Measurements from ENCODE around the gene LMCD1. TPM values are rescaled to one million over a fixed set of nuclear protein-coding genes. Genes with fewer than 3 reads are reported as not detected.

Gene LMCD1
- total and polyA plus RNA-seq, 2 of the 8 experiments (the other 6 are each of a cell fraction or from before 2014, with no cell fraction given), result 12.3 to 26.5 TPM

DNA sequence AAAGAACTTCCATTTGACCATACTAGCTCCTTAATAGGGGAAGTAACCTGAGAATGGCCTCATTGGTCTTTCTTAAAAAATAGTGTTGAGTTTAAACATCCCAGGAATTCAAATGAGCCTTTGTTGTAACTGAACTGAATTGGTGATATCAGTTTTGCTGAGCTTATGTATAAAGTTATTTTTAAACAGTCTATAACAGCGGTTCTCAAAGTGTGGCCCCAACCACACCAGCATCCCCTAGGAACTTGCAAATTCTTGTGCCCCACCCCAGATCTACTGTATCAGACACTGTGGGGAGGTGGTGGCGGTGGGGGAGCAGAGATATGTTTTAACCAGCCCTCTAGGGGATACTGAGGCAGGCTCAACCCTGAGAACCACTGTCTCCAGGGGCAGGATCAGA is 57.0 kb downstream of the LMCD1 start (continued):
- no peak for TF ChIP-seq HDAC2 (IDR thresholded peaks at IDR 0.05; ENCODE audit: borderline replicate concordance in 1 of 2, low read depth in 2 of 2, low read length in 2 of 2)
- no peak for TF ChIP-seq MAFK (IDR thresholded peaks at IDR 0.05; ENCODE audit: low read depth, low read length)
- no peak for TF ChIP-seq KDM4A (IDR thresholded peaks at IDR 0.05; ENCODE audit: low read depth, low read length, severe bottlenecking)
- no peak for TF ChIP-seq EZH2 (IDR thresholded peaks at IDR 0.05; ENCODE audit: low read depth, low read length, severe bottlenecking)
- no peak for TF ChIP-seq CBX5 (IDR thresholded peaks at IDR 0.05; ENCODE audit: low read depth, low read length)
- TF ChIP-seq POLR2A (IDR thresholded peaks at IDR 0.05; ENCODE audit: control extremely low read depth in 1 of 2, low read depth in 2 of 2, low read length in 2 of 2), result no peak
- no peak for TF ChIP-seq SUZ12 (IDR thresholded peaks at IDR 0.05; ENCODE audit: low read length)
- no peak for TF ChIP-seq SP2 (IDR thresholded peaks at IDR 0.05; ENCODE audit: low read length)

Measured in H1 (cell line).